Neural progenitor cell (in vitro differentiated cells): ENCODE measurements around the gene PRDM16.

Source experiments
- CTCF ChIP-seq: fragments of 200-600 bp; sonication (generic); IDR thresholded peaks from 2 replicates; pipeline ENCODE4 v1.5.1; 2017; ENCODE audit warnings: antibody characterized with exemption, mild to moderate bottlenecking
- EZH2 ChIP-seq: fragments of 200-600 bp; sonication (generic); IDR thresholded peaks from 2 replicates; pipeline ENCODE4 v1.6.1; 2017; ENCODE audit warnings: antibody characterized with exemption, mild to moderate bottlenecking, moderate library complexity

GRCh38 chr1:3171761-3172160 is 102.8 kb downstream of the PRDM16 start:
- no peak for TF ChIP-seq CTCF
- TF ChIP-seq EZH2 = no peak
